ENCODE data around the gene GRIA1. TPM values are rescaled to one million over a fixed set of nuclear protein-coding genes. Genes with fewer than 3 reads are reported as not detected.

The GRIA1 gene
- total and polyA plus RNA-seq, 2 of the 13 experiments (the other 11 are each of a cell fraction or from before 2014, with no cell fraction given): not detected

DNA sequence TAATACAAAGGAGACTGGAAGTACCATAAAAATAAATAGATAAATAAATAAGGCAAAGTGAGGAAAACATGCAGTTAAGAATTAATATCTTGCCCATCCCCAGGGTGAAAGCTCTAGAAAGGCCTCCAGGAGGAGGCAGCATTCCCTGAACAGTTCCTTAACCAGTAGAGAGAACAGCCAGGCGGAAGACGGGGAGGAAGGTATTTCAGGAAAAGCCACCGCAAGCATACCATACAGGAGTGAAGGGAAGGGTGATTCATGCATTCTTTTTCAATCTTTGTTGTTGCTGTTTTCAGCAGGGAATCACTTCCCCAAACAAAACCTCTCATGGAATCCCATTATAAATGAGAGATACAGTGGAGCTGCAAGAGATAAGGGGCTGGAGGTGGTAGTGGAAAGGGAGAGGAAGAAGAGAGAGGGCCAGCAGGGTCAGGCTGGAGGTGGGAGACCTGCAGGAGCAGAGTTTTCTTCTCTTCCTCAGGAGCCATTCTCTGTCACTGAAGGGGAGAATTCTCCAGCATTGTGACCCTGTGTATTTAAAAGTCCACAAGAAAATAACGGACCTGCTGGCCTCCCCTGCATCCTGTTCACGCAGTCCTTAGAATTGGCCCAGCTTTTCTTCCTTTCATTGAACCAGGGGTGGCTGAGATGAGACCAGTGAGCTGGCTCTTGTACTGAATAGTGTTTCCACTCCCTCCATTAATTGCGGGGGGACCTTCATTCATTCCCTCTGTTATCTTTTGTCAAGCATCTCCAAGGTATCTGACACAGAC is 292.3 kb downstream of the GRIA1 start (continued):
- TF ChIP-seq, protein P1, sequence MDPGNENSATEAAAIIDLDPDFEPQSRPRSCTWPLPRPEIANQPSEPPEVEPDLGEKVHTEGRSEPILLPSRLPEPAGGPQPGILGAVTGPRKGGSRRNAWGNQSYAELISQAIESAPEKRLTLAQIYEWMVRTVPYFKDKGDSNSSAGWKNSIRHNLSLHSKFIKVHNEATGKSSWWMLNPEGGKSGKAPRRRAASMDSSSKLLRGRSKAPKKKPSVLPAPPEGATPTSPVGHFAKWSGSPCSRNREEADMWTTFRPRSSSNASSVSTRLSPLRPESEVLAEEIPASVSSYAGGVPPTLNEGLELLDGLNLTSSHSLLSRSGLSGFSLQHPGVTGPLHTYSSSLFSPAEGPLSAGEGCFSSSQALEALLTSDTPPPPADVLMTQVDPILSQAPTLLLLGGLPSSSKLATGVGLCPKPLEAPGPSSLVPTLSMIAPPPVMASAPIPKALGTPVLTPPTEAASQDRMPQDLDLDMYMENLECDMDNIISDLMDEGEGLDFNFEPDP (CRISPR knock-in tag; conservative IDR thresholded peaks at IDR 0.05): no peak
- TF ChIP-seq, protein P2, sequence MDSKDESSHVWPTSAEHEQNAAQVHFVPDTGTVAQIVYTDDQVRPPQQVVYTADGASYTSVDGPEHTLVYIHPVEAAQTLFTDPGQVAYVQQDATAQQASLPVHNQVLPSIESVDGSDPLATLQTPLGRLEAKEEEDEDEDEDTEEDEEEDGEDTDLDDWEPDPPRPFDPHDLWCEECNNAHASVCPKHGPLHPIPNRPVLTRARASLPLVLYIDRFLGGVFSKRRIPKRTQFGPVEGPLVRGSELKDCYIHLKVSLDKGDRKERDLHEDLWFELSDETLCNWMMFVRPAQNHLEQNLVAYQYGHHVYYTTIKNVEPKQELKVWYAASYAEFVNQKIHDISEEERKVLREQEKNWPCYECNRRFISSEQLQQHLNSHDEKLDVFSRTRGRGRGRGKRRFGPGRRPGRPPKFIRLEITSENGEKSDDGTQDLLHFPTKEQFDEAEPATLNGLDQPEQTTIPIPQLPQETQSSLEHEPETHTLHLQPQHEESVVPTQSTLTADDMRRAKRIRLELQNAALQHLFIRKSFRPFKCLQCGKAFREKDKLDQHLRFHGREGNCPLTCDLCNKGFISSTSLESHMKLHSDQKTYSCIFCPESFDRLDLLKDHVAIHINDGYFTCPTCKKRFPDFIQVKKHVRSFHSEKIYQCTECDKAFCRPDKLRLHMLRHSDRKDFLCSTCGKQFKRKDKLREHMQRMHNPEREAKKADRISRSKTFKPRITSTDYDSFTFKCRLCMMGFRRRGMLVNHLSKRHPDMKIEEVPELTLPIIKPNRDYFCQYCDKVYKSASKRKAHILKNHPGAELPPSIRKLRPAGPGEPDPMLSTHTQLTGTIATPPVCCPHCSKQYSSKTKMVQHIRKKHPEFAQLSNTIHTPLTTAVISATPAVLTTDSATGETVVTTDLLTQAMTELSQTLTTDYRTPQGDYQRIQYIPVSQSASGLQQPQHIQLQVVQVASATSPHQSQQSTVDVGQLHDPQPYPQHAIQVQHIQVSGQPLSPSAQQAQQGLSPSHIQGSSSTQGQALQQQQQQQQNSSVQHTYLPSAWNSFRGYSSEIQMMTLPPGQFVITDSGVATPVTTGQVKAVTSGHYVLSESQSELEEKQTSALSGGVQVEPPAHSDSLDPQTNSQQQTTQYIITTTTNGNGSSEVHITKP (CRISPR knock-in tag; IDR thresholded peaks at IDR 0.05; ENCODE audit: low read depth): no peak
- no peak for TF ChIP-seq TARDBP (CRISPR knock-in tag; IDR thresholded peaks at IDR 0.05)
- TF ChIP-seq, protein P3, sequence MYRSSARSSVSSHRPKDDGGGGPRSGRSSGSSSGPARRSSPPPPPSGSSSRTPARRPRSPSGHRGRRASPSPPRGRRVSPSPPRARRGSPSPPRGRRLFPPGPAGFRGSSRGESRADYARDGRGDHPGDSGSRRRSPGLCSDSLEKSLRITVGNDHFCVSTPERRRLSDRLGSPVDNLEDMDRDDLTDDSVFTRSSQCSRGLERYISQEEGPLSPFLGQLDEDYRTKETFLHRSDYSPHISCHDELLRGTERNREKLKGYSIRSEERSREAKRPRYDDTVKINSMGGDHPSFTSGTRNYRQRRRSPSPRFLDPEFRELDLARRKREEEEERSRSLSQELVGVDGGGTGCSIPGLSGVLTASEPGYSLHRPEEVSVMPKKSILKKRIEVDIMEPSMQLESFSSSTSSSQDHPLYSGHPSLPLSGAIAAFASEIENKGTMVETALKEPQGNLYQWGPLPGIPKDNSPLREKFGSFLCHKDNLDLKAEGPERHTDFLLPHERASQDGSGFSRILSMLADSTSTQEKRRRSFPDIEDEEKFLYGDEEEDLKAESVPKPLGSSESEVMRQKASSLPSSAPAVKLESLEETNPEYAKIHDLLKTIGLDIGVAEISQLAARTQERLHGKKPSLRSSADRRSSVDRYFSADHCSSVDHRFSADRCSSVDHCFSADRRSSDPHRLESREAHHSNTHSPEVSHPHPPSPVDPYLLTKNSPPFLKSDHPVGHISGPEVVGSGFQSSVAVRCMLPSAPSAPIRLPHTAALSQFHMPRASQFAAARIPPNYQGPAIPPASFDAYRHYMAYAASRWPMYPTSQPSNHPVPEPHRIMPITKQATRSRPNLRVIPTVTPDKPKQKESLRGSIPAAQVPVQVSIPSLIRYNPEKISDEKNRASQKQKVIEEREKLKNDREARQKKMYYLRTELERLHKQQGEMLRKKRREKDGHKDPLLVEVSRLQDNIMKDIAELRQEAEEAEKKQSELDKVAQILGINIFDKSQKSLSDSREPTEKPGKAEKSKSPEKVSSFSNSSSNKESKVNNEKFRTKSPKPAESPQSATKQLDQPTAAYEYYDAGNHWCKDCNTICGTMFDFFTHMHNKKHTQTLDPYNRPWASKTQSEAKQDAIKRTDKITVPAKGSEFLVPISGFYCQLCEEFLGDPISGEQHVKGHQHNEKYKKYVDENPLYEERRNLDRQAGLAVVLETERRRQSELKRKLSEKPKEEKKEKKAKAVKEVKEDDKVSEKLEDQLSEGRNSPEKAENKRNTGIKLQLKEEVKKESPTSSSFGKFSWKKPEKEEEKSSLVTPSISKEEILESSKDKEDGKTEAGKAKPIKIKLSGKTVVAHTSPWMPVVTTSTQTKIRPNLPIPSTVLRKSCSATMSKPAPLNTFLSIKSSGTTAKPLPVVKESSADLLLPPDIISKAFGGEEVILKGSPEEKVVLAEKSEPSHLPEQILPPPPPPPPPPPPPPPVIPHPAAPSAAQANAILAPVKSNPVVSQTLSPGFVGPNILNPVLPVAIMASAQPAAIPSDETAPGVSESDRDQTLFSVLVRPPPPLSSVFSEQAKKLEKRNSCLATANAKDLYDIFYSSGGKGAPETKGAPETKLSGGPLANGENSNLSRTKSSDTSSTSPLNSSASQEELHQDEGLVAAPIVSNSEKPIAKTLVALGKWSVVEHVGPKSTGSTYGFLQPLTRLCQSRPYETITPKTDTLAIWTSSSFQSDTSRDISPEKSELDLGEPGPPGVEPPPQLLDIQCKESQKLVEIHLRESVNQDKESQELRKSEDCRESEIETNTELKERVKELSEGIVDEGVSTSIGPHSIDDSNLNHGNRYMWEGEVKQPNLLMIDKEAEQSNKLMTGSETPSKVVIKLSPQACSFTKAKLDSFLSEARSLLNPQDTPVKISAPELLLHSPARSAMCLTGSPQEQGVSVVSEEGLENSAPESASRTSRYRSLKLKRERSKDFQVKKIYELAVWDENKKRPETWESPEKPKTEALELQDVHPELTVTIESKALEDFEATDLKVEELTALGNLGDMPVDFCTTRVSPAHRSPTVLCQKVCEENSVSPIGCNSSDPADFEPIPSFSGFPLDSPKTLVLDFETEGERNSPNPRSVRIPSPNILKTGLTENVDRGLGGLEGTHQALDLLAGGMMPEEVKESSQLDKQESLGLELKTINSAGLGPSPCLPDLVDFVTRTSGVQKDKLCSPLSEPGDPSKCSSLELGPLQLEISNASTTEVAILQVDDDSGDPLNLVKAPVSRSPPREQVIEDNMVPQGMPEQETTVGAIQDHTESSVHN (CRISPR knock-in tag; IDR thresholded peaks at IDR 0.05): no peak
- TF ChIP-seq, protein P4, sequence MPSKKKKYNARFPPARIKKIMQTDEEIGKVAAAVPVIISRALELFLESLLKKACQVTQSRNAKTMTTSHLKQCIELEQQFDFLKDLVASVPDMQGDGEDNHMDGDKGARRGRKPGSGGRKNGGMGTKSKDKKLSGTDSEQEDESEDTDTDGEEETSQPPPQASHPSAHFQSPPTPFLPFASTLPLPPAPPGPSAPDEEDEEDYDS (CRISPR knock-in tag; IDR thresholded peaks at IDR 0.05): no peak
- no peak for TF ChIP-seq EP300 (IDR thresholded peaks at IDR 0.05; ENCODE audit: low read depth in 2 of 2, low read length in 2 of 2)
- TF ChIP-seq EP300 (CRISPR knock-in tag; IDR thresholded peaks at IDR 0.05; ENCODE audit: borderline replicate concordance): no peak
- no peak for TF ChIP-seq HNRNPUL1 (IDR thresholded peaks at IDR 0.05; ENCODE audit: low read depth, low read length)
